ENCODE results near the gene ASIC4.

GRCh38 chr2:219473511-219473910 lies 40.8 kb upstream of the ASIC4 start:
- no peak for TF ChIP-seq POLR2A (IDR thresholded peaks at IDR 0.05)
- TF ChIP-seq, protein P1, sequence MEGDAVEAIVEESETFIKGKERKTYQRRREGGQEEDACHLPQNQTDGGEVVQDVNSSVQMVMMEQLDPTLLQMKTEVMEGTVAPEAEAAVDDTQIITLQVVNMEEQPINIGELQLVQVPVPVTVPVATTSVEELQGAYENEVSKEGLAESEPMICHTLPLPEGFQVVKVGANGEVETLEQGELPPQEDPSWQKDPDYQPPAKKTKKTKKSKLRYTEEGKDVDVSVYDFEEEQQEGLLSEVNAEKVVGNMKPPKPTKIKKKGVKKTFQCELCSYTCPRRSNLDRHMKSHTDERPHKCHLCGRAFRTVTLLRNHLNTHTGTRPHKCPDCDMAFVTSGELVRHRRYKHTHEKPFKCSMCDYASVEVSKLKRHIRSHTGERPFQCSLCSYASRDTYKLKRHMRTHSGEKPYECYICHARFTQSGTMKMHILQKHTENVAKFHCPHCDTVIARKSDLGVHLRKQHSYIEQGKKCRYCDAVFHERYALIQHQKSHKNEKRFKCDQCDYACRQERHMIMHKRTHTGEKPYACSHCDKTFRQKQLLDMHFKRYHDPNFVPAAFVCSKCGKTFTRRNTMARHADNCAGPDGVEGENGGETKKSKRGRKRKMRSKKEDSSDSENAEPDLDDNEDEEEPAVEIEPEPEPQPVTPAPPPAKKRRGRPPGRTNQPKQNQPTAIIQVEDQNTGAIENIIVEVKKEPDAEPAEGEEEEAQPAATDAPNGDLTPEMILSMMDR (IDR thresholded peaks at IDR 0.05) = no peak

Measured in body of pancreas (tissue), 4 donors.